NCI-H1417 (cell line): ENCODE data around the gene APOB.
"Not testable (repeated sequence)": the region's sequence is repeated elsewhere in the genome, so short reads cannot be mapped to it uniquely, and the experiment has no call there.

Experiments used
- DNase-seq, 3 experiments: peaks; one replicate each; lab custom pipeline; 2025; lab: John Stamatoyannopoulos, UW

Gene APOB

DNA sequence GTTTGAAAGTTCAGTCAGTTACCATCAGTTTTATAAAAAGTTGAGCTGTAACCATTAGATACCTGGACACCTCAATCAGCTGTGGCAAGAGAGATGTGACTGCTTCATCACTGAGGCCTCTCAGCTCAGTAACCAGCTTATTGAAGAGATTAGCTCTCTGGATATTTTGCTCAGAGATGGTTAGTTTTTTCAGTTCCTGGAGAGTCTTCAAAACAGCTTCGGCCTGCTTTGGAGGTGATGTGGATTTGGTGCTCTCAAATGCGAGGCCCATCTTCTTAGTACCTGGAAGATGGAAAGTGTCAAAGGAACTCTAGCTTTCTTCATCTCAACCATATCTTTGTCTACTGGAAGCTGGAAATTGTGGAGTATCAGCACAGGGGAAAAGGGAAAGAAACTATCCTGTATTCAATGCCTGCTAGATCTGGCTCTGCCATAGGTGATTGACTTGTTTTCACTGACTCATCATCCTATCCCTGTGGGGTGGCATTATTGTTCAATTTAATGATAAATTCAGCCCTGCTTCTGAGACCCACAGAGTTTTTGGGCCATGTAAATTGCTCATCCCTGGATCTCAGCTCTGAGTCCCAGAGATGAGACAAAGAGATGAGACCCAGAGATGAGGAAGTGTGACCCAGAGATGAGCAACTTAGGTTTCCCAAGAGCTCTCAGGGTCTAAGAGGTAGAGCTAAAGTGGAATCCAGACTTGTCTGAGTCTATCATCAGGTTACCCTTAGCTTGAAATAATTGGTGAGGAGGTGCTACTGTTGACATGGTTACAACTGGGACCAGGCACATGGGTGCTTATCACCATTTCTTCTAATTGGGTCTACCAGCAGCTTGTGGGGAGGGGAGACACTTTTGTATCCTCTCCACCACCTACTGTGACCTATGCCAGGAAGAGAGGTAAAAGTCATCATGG lies 10.4 kb downstream of the APOB start:
- DNase-seq: no peak

DNA sequence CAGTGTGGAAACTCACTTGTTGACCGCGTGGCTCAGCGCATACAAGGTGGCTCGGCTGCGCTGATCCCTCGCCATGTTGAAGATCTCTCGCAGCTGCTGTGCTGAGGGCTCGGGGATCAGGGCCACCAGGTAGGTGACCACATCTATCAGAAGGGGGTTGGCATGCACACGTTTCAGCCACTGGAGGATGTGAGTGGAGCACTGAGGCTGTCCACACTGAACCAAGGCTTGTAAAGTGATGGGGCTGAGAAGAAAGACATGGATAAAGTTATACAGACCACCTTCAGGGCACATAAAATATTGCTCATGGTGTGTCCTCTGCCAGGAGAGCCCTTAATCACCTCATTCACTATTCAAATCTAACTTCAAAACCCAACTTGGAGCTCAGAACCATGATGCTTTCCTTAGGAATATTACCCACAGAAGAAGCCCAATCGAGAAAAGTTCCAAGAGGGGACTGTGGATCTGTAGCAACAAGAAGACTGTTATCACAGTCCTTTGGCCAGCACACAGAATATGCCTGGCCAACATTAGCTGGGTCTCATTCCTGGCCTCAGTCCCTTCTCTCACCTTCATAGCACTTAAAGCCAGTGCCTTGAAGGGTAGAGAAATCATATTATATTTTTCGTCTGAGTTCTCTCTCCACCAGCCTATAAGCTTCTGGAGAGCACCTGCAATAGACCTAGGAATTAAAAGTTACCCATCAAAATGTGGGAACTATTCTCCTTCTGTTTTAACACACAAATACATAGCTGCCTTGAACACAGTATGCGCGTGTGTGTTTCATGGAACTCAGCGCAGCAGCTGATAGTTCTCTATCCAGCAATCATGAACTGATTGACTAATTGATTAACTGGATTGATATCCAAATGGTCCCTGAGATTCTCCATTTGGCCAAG lies 11.3 kb downstream of the APOB start:
- DNase-seq: no peak

DNA sequence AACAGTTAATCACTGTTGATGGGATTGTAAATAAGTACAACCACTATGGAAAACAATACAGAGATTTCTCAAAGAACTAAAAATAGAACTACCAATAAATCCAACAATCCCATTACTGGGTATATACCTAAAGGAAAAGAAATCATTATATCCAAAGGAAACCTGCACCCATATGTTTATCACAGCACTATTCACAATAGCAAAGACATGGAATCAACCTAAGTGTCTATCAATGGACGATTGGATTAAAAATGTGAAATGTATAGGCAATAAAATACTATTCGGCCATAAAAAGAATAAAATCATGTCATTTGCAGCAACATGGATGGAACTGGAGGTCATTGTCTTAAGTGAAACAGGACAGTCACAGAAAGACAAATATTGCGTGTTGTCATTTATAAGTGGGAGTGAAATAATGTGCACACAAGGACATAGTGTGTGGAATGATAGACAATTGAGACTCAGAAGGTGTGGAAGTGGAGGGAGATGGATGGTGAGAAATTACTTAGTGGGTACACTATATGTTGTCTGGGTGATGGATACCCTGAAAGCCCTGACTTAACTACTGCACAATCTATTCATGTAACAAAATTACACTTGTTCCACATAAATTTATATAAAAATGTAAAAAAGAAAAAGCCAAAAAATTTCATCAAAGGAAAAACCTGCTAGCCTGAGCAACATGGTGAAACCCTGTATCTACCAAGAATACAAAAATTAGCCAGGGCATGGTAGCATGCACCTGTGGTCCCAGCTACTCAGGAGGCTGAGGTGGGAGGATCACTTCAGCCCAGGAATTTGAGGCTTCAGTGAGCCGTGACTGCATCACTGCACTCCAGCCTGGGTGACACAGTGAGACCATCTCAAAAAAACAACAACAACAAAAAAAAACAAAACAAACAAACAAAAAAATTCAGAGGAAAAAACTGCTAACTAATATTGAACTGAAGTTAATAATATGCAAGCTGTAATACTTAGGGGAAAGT lies 12.6 kb downstream of the APOB start:
- DNase-seq: no peak

DNA sequence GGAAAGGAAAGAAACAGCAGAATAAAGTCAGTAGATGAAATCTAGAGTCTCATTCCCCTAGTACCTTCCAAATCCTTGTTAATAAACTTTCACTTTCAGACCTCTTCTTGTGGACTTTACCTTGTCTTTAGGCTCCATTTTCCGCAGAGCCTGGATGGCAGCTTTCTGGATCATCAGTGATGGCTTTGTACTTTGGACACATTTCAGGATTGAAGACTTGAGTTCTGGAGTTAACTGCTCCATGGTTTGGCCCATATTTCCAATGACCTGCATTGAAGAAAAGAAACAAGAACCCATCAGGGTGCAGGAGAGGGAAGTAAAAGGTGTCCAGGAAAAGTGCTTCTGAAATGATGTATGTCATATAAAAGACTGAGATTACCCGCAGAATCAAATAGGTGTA lies 14.4 kb downstream of the APOB start:
- no peak for DNase-seq

DNA sequence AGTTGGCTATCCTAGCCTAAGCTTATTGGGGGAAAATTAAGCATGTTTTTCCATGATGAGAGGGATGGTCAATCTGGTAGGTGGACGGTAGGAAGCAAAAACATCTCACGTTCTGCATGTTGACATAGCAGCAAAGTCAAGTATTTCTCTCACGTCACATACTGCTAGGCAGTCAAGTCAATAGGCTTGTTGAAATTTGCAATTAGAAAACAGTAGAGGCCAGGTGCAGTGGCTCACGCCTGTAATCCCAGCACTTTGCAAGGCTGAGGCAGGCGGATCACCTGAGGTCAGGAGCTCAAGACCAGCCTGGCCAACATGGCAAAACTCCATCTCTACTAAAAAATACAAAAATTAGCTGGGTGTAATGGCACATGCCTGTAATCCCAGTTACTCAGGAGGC lies 14.9 kb downstream of the APOB start:
- DNase-seq: not testable (repeated sequence)

GRCh38 chr2:21028021-21028947 lies 15.6 kb downstream of the APOB start:
- DNase-seq: no peak

DNA sequence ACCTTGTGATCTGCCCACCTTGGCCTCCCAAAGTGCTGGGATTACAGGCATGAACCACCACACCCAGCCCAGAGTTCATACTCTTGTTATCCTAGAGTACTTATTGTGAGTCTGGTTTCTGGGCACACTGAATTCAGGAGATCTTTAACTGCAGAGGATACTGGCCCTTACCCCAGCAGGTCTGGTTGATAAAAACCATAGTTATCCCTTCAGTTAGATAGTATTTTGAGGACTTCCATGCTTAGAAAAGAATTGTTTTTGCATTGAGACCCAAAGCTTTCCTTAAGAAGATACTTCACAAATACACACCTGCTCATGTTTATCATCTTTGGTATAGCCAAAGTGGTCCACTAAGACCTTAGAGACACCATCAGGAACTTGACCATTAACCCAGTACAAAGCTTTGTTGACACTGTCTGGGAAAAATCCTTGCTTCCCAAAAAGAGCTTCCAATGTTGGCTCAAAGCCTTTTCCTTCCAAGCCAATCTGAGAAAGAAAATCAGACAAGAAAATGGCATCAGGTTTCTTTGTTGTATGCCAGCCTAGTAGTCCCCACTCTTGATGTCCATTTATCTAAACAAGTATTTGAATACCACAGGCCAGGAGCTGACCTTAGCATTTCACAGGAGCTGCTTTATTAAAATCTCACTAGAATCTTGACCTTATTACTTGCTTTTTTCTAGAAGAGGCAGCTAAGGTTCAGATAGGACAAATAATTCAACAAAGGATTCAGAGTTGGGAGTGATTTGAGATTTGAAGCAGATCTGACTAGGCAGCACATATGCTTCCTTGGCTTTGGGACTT lies 17.2 kb downstream of the APOB start:
- no peak for DNase-seq

- DNase-seq: no peak
Observed at GRCh38 chr2:21025690-21026478, 18.0 kb downstream of the APOB start.

DNA sequence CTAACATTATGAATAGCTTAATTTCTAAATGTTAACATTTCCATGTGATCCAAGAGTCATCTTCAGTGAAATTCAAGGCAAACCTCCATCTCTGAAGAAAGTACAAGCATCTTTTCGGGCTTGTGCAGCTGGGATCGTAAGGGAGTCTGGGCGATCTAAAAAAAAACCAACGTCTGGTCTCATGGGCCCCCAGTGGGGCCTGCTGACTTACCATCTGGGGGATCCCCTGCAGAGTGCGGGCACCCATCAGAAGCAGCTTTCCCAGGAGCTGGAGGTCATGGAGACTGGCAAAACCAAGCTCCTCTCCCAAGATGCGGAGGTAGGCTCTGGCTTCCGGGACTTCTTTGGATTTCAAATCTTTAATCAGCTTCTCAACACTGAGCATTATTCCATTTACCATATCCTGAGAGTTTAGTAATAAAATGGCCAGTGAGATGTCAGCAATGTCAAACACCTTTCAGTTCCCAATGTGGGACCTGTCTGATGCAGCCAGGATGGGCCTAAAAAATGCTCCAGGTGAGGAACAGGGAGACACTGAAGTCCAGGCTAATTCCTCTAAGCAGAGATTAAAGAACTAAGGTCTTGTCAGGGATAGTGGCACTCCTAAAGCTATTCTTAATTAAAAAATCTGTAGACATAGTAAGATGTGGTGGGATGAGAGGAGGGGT lies 19.0 kb downstream of the APOB start:
- DNase-seq: no peak

DNA sequence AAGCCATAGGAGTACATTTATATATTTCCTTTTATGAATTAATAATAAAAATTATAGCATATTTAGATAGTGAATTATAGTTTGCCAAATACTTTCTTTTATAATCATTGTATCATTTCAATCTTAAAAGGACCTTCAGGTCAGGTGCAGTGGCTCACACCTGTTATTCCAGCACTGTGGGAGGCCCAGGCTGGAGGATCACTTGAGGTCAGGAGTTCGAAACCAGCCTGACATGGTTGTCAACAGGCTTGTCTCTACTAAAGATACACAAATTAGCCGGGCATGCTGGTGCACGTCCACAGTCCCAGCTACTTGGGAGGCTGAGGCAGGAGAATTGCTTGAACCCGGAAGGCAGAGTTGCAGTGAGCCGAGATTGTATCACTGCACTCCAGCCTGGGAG lies 19.7 kb downstream of the APOB start:
- DNase-seq: no peak

DNA sequence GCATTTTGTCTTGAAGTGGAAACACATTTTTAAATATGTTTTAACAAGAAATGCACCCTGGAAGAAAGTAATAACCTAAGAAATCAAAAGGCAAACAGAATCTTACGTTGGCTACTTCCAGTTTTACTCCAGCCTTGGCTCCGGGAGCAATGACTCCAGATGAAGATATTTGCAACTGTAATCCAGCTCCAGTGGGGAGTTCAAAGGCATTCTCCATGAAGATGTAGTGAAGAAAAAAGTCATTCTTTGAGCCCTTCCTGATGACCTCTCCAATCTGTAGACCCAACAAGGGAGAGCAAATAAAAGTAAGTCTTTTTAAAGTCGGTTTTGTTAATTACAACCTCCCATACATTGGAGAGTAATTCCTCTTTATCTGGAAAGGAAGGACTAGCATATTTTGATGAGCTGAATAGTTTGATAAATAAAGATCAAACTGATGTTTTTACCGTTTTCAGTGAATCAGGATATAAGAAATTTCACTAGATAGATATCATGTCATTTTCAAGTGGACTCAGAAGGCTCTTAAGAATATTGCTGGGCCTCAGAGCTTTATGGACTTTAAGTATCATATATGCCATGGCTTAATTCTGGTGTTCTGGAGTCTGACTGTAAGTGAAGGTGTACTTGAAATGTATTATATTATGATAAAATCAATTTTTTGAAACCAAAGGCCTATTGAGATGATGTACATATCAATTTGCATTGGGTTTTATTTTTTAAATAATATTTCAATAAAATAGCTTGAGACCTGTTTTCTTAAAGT lies 20.3 kb downstream of the APOB start:
- no peak for DNase-seq

GRCh38 chr2:21022792-21023367 lies 21.0 kb downstream of the APOB start:
- no peak for DNase-seq

GRCh38 chr2:21021430-21021829 lies 22.4 kb downstream of the APOB start:
- no peak for DNase-seq

DNA sequence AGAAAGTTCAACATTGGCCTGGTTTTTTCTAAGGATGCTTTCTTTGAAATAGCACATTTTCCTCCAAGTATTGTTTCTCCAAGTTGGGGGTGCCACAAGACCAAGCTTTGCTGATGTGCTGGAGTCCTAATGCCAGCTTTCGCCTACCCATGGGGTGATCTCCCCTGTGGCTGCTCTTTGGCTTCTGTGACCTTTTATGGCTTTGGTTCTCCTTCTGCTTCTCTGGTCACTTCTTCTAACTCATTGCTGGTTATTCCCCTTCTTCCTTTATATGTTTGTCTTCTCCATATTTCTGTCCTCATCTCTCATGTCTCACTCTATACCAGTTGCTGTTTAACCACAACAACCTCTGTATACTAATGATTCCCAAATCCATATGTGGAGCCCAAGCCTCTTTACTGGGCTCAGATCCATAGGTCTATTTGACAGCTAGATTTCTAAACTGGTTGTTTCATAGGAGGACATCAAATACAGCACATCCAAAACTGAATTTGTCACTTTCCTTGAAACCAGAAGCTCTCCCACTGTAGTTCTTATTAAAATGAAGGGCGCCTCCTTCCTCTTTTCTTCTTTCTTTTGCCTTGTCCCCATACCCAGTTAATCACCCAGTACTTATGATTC lies 23.1 kb downstream of the APOB start:
- DNase-seq: no peak

- DNase-seq: no peak
Observed at GRCh38 chr2:21020031-21020667, 23.7 kb downstream of the APOB start.

GRCh38 chr2:21019678-21020021 lies 24.2 kb downstream of the APOB start:
- no peak for DNase-seq
